DMS153 (cell line): Measurements from ENCODE around the gene RBBP4.
"Not testable (repeated sequence)": the region's sequence is repeated elsewhere in the genome, so short reads cannot be mapped to it uniquely, and the experiment has no call there.

Source experiments
- DNase-seq: peaks from one replicate; lab custom pipeline; 2025; lab: John Stamatoyannopoulos, UW

The RBBP4 gene

DNA sequence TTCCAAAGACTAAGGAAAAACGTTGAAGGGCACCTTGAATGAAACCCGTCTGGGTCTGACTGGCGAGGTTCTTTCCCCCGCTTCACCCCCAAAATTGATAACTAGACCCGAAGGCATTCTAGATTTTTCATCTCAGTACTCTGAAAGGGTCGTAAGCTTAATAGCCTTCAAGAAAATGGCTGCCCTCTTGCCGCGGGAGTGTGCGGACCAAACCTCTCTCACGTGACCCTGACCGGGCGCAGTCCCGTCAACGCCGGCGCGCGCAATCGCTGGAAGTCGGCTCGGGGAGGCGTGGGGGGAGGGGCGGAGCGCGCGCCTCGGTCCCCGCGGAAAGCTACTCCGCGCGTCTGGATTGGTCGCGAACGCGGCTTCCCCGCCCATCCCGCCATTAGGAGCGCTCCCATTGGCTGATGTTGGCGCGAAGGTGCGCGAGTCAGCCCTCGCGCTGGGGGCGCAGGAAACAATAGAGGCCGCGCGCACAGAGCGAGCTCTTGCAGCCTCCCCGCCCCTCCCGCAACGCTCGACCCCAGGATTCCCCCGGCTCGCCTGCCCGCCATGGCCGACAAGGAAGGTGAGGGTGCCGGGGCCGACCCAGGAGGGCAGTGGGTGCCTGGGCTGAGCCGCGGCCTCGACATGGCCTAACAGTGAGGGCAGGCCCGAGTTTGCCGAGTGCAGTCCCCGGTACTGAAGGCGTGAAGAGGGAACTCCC is at the start of gene RBBP4:
TSS of gene RBBP4 (plus strand) at position 457 of the 709 bp plus-strand sequence. CDS start at position 556, 99 bp downstream.
- peak; percentile 98 for DNase-seq

GRCh38 chr1:32605711-32606424 is 45.1 kb upstream of the RBBP4 start:
- DNase-seq: no peak

- no peak for DNase-seq
These were observed 44.2 kb upstream of the RBBP4 start for GRCh38 chr1:32606565-32607371.

- DNase-seq: no peak
These were observed 41.8 kb upstream of the RBBP4 start for GRCh38 chr1:32609180-32609579.

- DNase-seq: no peak
These were observed 39.2 kb upstream of the RBBP4 start for GRCh38 chr1:32611859-32612188.

DNA sequence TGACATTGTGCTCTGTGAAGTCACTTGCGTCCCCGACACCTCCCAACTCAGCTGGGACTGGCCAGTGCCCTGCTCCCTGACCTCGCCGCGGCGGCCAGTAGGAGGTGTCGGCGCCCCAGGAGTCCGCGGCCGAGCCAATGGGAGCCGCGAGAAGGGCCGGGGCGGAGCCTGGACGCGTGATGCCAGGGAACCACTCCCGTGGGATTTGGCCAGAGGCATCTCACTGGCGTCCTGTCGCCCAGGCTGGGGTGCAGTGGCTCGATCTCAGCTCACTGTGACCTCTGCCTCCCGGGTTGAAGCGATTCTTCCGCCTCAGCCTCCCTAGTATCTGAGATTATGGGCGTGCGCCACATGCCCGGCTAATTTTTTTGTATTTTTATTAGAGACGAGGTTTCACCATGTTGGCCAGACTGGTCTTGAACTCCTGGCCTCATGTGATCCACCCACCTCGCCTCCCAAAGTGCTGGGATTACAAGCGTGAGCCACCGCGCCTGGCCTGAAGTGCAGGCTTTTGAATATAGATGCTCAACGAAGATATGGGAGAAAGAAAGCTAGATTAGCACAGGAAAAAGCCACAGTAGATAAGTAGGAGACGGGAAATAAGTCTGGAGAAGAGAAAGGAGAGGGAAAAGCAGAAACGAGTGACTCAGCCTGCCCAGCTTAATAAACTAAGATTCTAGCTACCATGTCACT is 38.7 kb upstream of the RBBP4 start:
- DNase-seq: peak; percentile 78

DNA sequence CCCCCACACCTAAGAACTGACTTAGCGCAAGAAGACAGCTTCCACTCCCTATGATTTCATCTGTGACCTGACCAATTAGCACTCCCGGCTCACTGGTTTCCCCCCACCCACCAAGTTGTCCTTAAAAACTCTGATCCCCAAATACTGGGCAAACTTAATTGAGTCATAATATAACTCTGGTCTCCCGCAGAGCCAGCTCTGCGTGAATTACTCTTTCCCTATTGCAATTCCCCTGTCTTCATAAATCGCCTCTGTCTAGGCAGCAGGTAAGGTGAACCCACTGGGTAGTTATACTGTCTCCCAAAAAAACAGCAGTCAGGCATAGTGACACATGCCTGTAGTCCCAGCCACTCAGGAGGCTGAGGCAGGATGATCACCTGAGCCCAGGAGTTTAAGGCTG is 37.5 kb upstream of the RBBP4 start:
- no peak for DNase-seq

DNA sequence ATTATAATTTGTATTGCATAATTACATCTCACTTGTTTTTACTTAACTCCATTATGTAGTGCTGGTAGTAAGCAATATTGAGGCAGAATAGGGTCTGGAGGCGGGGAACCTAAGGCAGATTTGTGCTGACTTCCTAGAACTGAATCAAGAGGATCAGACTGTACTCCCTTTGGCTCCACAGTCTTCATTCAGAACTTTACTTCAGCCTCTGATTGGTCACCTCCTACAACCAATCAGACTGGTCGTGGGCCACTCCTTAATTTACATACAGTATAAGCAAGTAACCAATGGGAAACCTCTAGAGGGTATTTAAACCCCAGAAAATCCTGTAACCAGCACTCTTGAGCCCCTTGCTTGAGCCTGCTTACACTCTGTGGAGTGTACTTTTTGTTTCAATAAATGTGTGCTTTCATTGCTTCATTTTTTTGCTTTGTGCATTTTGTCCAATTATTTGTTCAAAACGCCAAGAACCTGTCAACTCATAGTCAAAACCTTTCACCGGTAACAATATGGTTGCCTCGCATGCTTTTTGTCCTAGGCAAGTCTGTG is 32.3 kb upstream of the RBBP4 start:
- no peak for DNase-seq

DNA sequence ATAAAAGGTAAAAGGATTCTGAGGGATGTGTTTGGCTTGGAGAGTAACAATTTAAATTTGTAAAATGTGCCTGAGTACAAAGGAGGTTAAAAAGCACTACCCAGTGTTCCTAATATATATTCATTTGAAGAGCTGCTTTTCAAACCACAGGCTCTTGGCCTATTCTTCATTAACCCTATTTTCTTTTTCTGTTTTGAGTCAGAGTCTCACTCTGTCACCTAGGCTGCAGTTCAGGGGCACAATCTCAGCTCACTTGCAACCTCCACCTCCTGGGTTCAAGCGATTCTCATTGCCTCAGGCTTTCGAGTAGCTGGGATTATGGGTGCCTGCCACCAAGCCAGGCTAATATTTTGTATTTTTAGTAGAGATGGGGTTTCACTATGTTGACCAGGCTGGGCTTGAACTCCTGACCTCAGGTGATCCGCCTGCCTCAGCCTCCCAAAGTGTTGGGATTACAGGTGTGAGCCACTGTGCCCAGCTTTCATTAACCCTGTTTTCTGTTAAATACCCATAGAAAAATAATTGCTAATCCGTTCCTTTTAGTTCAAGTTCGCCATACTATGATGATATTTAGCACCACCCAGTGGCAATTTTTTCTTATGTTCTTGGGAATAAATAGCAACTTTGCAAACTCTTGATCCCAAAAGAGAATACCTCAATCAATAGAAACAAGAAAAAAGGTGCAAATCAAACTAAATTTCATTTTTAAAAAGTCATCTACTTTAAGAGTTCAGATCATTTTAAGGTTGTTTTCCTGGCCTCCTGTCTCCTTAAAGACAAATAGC is 31.1 kb upstream of the RBBP4 start:
- no peak for DNase-seq

DNA sequence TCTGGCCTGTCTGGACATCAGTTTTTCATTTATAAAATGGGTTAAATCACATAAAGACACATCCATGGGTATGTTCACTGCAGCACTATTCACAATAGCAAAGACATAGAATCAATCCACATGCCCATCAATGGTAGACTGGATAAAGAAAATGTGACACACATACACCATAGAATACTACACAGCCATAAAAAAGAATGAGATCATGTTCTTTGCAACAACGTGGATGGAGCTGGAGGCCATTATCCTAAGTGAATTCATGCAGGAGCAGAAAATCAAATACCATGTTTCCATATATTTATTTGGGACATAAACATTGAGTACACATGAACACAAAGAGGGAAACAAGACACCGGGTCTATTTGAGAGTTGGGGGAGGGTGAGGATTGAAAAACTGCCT is 28.8 kb upstream of the RBBP4 start:
- no peak for DNase-seq

GRCh38 chr1:32622806-32623681 is 28.0 kb upstream of the RBBP4 start:
- DNase-seq: no peak

GRCh38 chr1:32623775-32624174 is 27.2 kb upstream of the RBBP4 start:
- no peak for DNase-seq

DNA sequence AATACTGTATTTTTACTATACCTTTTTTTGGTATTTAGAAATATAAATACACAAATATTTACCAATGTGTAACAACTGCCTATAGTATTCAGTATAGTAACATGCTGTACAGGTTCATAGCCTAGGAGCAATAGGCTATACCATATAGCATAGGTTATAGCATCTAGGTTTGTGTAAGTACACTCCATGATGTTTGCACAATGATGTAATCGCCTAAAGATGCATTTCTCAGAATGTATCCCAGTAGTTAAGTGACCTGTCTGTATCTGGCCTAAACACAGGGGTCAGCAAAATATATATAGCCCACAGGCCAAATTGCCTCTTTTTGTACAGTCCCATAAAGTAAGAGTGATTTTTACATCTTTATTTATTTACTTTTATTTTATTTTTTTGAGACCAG is 24.8 kb upstream of the RBBP4 start:
- DNase-seq: no peak

DNA sequence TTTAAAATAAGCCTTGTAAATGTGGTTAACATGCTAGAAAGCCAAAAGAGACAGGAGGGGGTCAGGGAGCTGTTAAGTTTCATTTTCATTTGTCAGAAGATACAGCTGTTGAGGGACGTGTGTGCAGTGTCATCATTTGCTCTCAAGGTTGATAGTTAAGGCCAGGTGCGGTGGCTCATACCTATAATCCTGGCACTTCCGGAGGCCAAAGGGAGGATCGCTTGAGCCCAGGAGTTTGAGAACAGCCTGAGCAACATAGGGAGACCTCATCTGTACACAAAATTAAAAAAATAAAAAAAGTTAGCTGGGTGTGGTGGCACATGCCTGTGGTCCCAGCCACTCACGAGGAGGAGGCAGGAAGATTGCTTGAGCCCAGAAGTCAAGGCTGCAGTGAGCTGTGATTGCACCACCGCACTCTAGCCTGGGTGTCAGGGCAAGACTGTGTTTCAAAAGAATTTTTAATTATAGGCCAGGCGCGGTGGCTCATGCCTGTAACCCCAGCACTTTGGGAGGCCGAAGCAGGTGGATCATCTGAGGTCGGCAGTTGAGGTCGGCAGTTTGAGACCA is 23.3 kb upstream of the RBBP4 start:
- no peak for DNase-seq

- DNase-seq: not testable (repeated sequence)
These were observed 20.8 kb upstream of the RBBP4 start for GRCh38 chr1:32630173-32630572.

DNA sequence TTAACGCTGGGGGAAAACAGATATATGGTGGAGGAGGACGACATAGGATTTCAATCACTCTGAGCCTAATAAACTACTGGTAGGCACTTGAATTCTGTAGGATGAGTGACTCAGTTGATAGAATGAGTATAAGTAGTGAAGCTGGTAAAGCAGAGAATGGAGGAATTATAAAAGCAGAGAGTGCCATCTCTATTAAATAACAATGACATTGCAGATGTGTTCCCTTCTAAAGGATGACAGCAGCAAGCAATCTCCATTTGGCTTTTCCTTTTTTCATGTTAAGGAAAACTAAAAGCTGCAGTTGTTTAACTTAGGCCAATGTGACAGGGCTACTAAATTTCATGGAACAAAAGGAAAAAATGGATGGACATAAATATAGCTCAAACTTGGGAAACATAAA is 18.2 kb upstream of the RBBP4 start:
- DNase-seq: no peak

DNA sequence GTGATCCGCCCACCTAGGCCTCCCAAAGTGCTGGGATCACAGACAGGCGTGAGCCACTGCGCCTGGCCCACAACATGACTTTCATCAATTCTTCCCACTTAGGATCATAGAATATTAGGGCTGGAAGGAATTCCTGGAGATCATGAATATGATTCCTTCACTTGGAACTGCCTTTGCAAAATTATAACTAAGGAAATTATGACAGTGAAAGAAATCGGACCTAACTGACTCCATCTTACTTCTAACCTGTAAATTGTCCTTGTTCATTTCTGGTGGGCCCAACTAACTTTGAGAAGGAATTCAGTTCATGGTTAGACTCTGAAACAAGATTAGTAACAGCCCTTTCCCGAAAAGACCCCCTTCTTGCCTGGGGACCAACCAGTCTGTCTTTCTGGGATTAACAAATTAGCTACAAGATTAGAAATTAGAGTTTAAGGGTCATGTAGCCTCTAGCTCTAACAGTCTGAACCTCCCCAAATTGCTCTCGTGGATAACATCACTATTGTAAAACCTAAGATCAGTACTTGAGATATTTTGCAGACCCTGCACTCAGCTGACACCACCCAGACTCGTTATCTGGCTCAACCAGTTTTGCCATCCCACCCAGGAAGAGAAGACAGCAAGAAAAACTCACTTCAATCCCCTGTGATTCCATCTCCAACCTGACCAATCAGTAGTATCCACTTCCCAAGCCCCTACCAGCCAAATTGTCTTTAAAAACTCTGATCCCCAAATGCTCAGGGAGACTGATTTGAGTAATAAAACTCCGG is 15.3 kb upstream of the RBBP4 start:
- DNase-seq: no peak

GRCh38 chr1:32636914-32637645 is 13.9 kb upstream of the RBBP4 start:
- DNase-seq: no peak
